ENCODE results near the gene LMBR1L.

LMBR1L gene

GRCh38 chr12:49052451-49053208 lies 58.0 kb downstream of the LMBR1L start:
- no peak overlapping the region for H3K4me3 ChIP-seq (ENCODE audit: low read length)
- TF ChIP-seq CTCF (conservative IDR thresholded peaks at IDR 0.05; ENCODE audit: low read depth, low read length) = no peak
- no peak for DNase-seq (ENCODE audit: low read depth)

GRCh38 chr12:49051777-49052438 lies 58.7 kb downstream of the LMBR1L start:
- no peak for DNase-seq (ENCODE audit: low read depth)
- TF ChIP-seq CTCF (conservative IDR thresholded peaks at IDR 0.05; ENCODE audit: low read depth, low read length) = no peak
- H3K4me3 ChIP-seq (ENCODE audit: low read length) = no peak overlapping the region

- DNase-seq (ENCODE audit: low read depth) = no peak
- no peak for TF ChIP-seq CTCF (conservative IDR thresholded peaks at IDR 0.05; ENCODE audit: low read depth, low read length)
Measured at GRCh38 chr12:49051373-49051764, 59.3 kb downstream of the LMBR1L start.

GRCh38 chr12:49050507-49051372 lies 59.9 kb downstream of the LMBR1L start:
- no peak overlapping the region for H3K4me3 ChIP-seq (ENCODE audit: low read length)

More at GRCh38 chr12:49051373-49051764, 59.3 kb downstream of the LMBR1L start:
- H3K4me3 ChIP-seq (ENCODE audit: low read length) = no peak overlapping the region

GRCh38 chr12:49049566-49050224 lies 61.0 kb downstream of the LMBR1L start:
- no peak overlapping the region for H3K4me3 ChIP-seq (ENCODE audit: low read length)
- TF ChIP-seq CTCF (conservative IDR thresholded peaks at IDR 0.05; ENCODE audit: low read depth, low read length) = no peak
- no peak for DNase-seq (ENCODE audit: low read depth)

More at GRCh38 chr12:49050507-49051372, 59.9 kb downstream of the LMBR1L start:
- no peak for TF ChIP-seq CTCF (conservative IDR thresholded peaks at IDR 0.05; ENCODE audit: low read depth, low read length)
- no peak for DNase-seq (ENCODE audit: low read depth)

GRCh38 chr12:49048953-49049352 lies 61.7 kb downstream of the LMBR1L start:
- TF ChIP-seq CTCF (conservative IDR thresholded peaks at IDR 0.05; ENCODE audit: low read depth, low read length) = no peak
- no peak for DNase-seq (ENCODE audit: low read depth)

More at GRCh38 chr12:49048953-49049352, 61.7 kb downstream of the LMBR1L start:
- H3K4me3 ChIP-seq (ENCODE audit: low read length) = no peak overlapping the region

Measured in retinal pigment epithelial cell (primary cell).